Suprapubic skin (tissue), 4 donors: ENCODE measurements around the gene PIPOX. TPM values are rescaled to one million over a fixed set of nuclear protein-coding genes. Genes with fewer than 3 reads are reported as not detected.

Source experiments
- DNase-seq, 2 donors: peaks; one replicate each; pipeline ENCODE4 v3.0.0-alpha.2; 2019; ENCODE audit warnings: low spot score in 2 of 2
- H3K27ac ChIP-seq: fragments of 200-600 bp; sonication (generic); one replicate; pipeline ENCODE4 v1.5.1; 2019
- H3K27me3 ChIP-seq: fragments of 200-600 bp; sonication (generic); one replicate; pipeline ENCODE4 v1.5.1; 2019
- H3K36me3 ChIP-seq: fragments of 200-600 bp; sonication (generic); one replicate; pipeline ENCODE4 v1.5.1; 2019
- H3K4me1 ChIP-seq: fragments of 200-600 bp; sonication (generic); one replicate; pipeline ENCODE4 v1.5.1; 2019
- H3K4me3 ChIP-seq: fragments of 200-600 bp; sonication (generic); one replicate; pipeline ENCODE4 v1.5.1; 2019; ENCODE audit warnings: mild to moderate bottlenecking
- H3K9me3 ChIP-seq: fragments of 200-600 bp; sonication (generic); one replicate; pipeline ENCODE4 v1.5.1; 2019
- CTCF ChIP-seq, 2 donors: fragments of 200-600 bp in 1 of 2; fragments of 450-650 bp in 1 of 2; sonication (generic) in 1 of 2; IDR thresholded peaks; one replicate each; pipeline ENCODE4 v1.5.1; 2016 to 2019; ENCODE audit warnings: antibody characterized with exemption in 2 of 2, mild to moderate bottlenecking in 1 of 2, moderate library complexity in 1 of 2
- EP300 ChIP-seq: sonication (generic); formaldehyde crosslinking; IDR thresholded peaks from one replicate; pipeline ENCODE4 v1.6.1; 2017; ENCODE audit warnings: antibody characterized with exemption
- POLR2A ChIP-seq, 2 donors: fragments of 450-650 bp; IDR thresholded peaks; one replicate each; pipeline ENCODE4 v1.6.1; 2017; ENCODE audit warnings: antibody characterized with exemption in 2 of 2, mild to moderate bottlenecking in 2 of 2, moderate library complexity in 2 of 2
- POLR2AphosphoS5 ChIP-seq, 3 donors: sonication (generic); formaldehyde crosslinking; IDR thresholded peaks; one replicate each; pipeline ENCODE4 v1.6.1; 2017; ENCODE audit warnings: antibody characterized with exemption in 3 of 3
- WGBS: methylation state at CpG from one replicate; pipeline ENCODE4 v1.1.5; 2018; 5-methylcytosine and 5-hydroxymethylcytosine counted together
- total RNA-seq, 4 donors: library from RNA; depleted of rRNA; stranded (reverse); fragments of >200 nt; gene quantifications; one replicate each; pipeline ENCODE4 v1.1.0, GENCODE V29; 2016

The PIPOX gene
- total RNA-seq, 4 donors from 2014 or later, result 1.3 to 3.7 (median 3.0) TPM

GRCh38 chr17:29048440-29049368 lies 5.8 kb downstream of the PIPOX start:
- no peaks in the 10 kb centered on the region for H3K27me3 ChIP-seq
- TF ChIP-seq EP300 (no peak), POLR2AphosphoS5 (IDR thresholded peaks at IDR 0.05) (no peak), POLR2A (IDR thresholded peaks at IDR 0.05) (no peak), CTCF (IDR thresholded peaks at IDR 0.05) (no peak)
- no peak for DNase-seq
- H3K4me1 ChIP-seq, result no peaks in the 10 kb centered on the region
- no peaks in the 10 kb centered on the region for H3K36me3 ChIP-seq
- WGBS, result 45% methylated on average over 10 of the region's 10 CpGs
- no peaks in the 10 kb centered on the region for H3K9me3 ChIP-seq
- no peak overlapping the region for H3K27ac ChIP-seq
- no peak overlapping the region for H3K4me3 ChIP-seq

GRCh38 chr17:29049541-29050145 lies 6.7 kb downstream of the PIPOX start:
- Histone ChIP-seq H3K4me3 (no peak overlapping the region), H3K4me1 (no peaks in the 10 kb centered on the region), H3K27me3 (no peaks in the 10 kb centered on the region), H3K27ac (no peak overlapping the region), H3K36me3 (no peaks in the 10 kb centered on the region), H3K9me3 (no peaks in the 10 kb centered on the region)
- TF ChIP-seq CTCF (IDR thresholded peaks at IDR 0.05) (no peak), EP300 (no peak), POLR2AphosphoS5 (IDR thresholded peaks at IDR 0.05) (no peak), POLR2A (IDR thresholded peaks at IDR 0.05) (no peak)
- WGBS, result 79% methylated on average over 11 of the region's 11 CpGs
- DNase-seq, result no peak

GRCh38 chr17:29050176-29050575 lies 7.2 kb downstream of the PIPOX start:
- WGBS, result 96% methylated on average over 5 of the region's 5 CpGs
- Histone ChIP-seq H3K4me1 (no peaks in the 10 kb centered on the region), H3K9me3 (no peaks in the 10 kb centered on the region), H3K4me3 (no peak overlapping the region), H3K36me3 (no peaks in the 10 kb centered on the region), H3K27ac (no peak overlapping the region), H3K27me3 (no peaks in the 10 kb centered on the region)
- DNase-seq, result no peak
- TF ChIP-seq POLR2A (IDR thresholded peaks at IDR 0.05) (no peak), EP300 (no peak), CTCF (IDR thresholded peaks at IDR 0.05) (no peak), POLR2AphosphoS5 (IDR thresholded peaks at IDR 0.05) (no peak)

GRCh38 chr17:29051194-29051593 lies 8.3 kb downstream of the PIPOX start:
- Histone ChIP-seq H3K4me3 (no peak overlapping the region), H3K27ac (no peak overlapping the region), H3K27me3 (no peaks in the 10 kb centered on the region), H3K9me3 (no peaks in the 10 kb centered on the region), H3K4me1 (no peaks in the 10 kb centered on the region), H3K36me3 (no peaks in the 10 kb centered on the region)
- WGBS, result 86% methylated on average over 12 of the region's 12 CpGs
- TF ChIP-seq EP300, result no peak
- no peak for TF ChIP-seq POLR2A (IDR thresholded peaks at IDR 0.05)
- no peak for TF ChIP-seq CTCF (IDR thresholded peaks at IDR 0.05)
- no peak for TF ChIP-seq POLR2AphosphoS5 (IDR thresholded peaks at IDR 0.05)
- no peak for DNase-seq

GRCh38 chr17:29051731-29052130 lies 8.8 kb downstream of the PIPOX start:
- no peaks in the 10 kb centered on the region for H3K9me3 ChIP-seq
- no peak for DNase-seq
- H3K4me3 ChIP-seq, result no peak overlapping the region
- 76% methylated on average over 6 of the region's 6 CpGs for WGBS
- no peaks in the 10 kb centered on the region for H3K36me3 ChIP-seq
- TF ChIP-seq EP300 (no peak), POLR2AphosphoS5 (IDR thresholded peaks at IDR 0.05) (no peak), POLR2A (IDR thresholded peaks at IDR 0.05) (no peak), CTCF (IDR thresholded peaks at IDR 0.05) (no peak)
- H3K27me3 ChIP-seq, result no peaks in the 10 kb centered on the region
- no peaks in the 10 kb centered on the region for H3K4me1 ChIP-seq
- no peak overlapping the region for H3K27ac ChIP-seq
